IPS-20b (cell line): ENCODE measurements around the gene TRAF7.
"Not testable (repeated sequence)": the region's sequence is repeated elsewhere in the genome, so short reads cannot be mapped to it uniquely, and the experiment has no call there.

Experiments
- H3K27ac ChIP-seq: one replicate; pipeline ENCODE4 v1.5.1; 2013; ENCODE audit warnings: low read length
- H3K27me3 ChIP-seq: 2 replicates; pipeline ENCODE4 v1.6.1; 2013; ENCODE audit warnings: mild to moderate bottlenecking, low read length, inconsistent platforms; ENCODE audit not compliant: insufficient read depth
- H3K36me3 ChIP-seq: 2 replicates; pipeline ENCODE4 v1.6.1; 2013; ENCODE audit warnings: low read depth, mild to moderate bottlenecking, inconsistent platforms, low read length, moderate library complexity; ENCODE audit not compliant: insufficient read depth
- H3K4me1 ChIP-seq: 2 replicates; pipeline ENCODE4 v1.6.1; 2013; ENCODE audit warnings: mild to moderate bottlenecking, control low read depth, inconsistent platforms, low read length, moderate library complexity; ENCODE audit not compliant: insufficient read depth
- H3K4me3 ChIP-seq: 2 replicates; pipeline ENCODE4 v1.5.1; 2013; ENCODE audit warnings: mild to moderate bottlenecking, low read length, inconsistent platforms
- H3K9ac ChIP-seq: 2 replicates; pipeline ENCODE4 v1.6.1; 2013; ENCODE audit warnings: low read depth, mild to moderate bottlenecking, inconsistent platforms, low read length, moderate library complexity
- H3K9me3 ChIP-seq: 2 replicates; pipeline ENCODE4 v1.6.1; 2013; ENCODE audit warnings: mild to moderate bottlenecking, low read depth, low read length, inconsistent platforms; ENCODE audit not compliant: insufficient read depth

Gene TRAF7

DNA sequence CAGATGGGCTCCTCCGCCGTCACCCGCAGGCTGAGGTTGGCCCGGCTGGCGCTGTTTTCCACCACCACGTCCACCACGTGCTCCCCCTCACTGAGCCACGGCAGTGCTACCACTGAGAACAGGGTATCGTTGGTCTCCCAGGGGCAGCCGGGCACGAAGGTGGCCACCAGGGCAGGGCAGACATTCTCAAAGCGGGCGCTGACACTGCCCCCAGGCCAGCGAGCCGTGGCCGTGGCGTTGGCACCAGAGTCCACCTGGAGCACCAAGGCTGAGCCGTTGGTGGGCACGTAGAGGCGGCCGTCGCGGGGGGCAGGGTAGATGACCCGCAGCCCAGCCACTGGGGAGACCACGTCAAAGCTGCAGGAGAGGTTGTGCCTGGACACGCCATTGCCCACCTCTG, 41.4 kb upstream of the TRAF7 start:
- not testable (repeated sequence) for H3K9me3 ChIP-seq, H3K4me3 ChIP-seq, H3K27me3 ChIP-seq, H3K9ac ChIP-seq, H3K4me1 ChIP-seq, H3K36me3 ChIP-seq, H3K27ac ChIP-seq

GRCh38 chr16:2114885-2115590, 40.5 kb upstream of the TRAF7 start:
- not testable (repeated sequence) for H3K27ac ChIP-seq, H3K9ac ChIP-seq, H3K4me3 ChIP-seq, H3K4me1 ChIP-seq, H3K36me3 ChIP-seq, H3K27me3 ChIP-seq, H3K9me3 ChIP-seq

GRCh38 chr16:2115591-2115973, 40.0 kb upstream of the TRAF7 start:
- Histone ChIP-seq H3K4me1 (no peaks in the 10 kb centered on the region), H3K27ac (no peak overlapping the region), H3K4me3 (no peak overlapping the region), H3K36me3 (no peaks in the 10 kb centered on the region), H3K9ac (no peak overlapping the region), H3K27me3 (no peaks in the 10 kb centered on the region), H3K9me3 (no peaks in the 10 kb centered on the region)

DNA sequence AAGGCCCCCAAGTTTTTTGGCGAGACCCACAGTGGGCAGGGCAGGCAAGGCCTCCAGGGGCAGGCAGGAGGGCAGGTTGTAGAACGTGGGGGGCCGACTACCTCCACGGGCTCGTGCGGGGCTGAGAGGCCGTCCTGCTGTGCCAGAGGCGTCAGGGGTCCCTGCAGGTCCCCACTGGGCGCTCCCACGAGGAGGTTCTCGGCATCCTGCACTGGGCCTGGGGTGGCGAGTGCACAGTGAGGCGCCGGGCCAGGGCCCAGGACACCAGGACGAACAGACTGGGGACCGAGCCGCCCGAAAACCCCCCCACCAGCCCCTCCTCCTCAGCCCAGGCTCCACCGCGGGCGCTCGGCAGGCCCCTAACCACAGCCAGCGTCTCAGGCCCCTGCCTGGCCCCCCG, 39.2 kb upstream of the TRAF7 start:
- not testable (repeated sequence) for H3K36me3 ChIP-seq, H3K27me3 ChIP-seq, H3K9me3 ChIP-seq, H3K4me3 ChIP-seq, H3K27ac ChIP-seq, H3K9ac ChIP-seq, H3K4me1 ChIP-seq

DNA sequence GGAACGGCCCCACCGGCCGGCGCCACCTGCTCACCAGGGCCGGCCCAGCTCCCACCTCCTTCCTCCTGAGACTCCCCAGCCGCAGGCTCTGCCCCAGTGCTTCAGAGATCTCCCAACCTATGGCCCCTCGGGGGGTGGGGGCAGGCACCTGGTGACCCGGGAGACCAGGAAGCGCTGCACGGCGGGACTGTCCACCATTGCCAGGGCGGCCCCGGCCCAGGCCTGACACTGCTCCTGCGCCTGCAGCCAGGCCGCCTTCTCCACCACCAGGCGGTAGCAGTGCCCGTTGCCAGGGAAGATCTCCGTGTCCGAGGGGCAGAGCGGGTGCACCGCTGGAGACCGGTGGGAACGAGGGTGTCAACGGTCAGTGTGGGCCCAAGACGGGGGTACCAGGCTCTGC, 38.2 kb upstream of the TRAF7 start:
- H3K36me3 ChIP-seq, H3K27ac ChIP-seq, H3K4me1 ChIP-seq, H3K9ac ChIP-seq, H3K9me3 ChIP-seq, H3K27me3 ChIP-seq, H3K4me3 ChIP-seq: not testable (repeated sequence)

DNA sequence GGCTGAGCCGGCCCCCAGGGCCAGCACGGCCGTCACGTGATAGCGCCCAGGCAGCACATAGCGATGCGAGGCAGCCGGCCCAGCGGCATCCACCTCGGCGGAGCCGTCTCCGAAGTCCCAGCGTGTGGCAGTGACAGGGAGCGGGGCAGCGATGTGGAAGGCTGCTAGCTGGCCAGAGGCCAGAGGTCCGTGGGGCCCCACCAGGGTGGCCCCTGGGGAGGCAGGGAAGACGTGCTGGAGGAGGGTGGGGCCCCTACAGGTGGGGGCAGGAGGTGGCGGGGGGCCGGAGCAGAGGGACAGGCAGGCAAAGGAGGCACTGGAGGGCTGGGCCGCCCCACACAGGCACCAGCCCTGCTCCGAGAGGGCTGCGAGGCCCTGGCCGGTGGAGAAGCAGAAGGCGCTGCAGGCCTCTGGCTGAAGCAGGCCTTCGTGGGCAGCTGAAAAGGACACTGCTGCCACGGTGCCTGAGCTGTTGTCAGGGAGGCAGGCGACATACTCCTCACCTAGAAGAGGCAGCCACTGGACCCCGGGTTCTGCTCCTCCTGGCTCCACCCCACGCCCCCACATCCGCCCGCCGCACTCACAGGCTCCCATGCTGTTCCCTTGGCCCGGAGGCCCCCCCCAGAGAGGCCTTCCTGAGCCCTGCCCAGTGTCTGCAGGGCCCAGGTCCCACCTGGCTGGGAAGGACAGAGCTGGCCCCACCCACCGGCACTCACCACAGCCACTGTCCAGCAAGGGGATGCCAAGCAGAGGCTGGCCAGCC, 37.4 kb upstream of the TRAF7 start:
- H3K27me3 ChIP-seq, H3K36me3 ChIP-seq, H3K4me1 ChIP-seq, H3K4me3 ChIP-seq, H3K9ac ChIP-seq, H3K9me3 ChIP-seq, H3K27ac ChIP-seq: not testable (repeated sequence)

DNA sequence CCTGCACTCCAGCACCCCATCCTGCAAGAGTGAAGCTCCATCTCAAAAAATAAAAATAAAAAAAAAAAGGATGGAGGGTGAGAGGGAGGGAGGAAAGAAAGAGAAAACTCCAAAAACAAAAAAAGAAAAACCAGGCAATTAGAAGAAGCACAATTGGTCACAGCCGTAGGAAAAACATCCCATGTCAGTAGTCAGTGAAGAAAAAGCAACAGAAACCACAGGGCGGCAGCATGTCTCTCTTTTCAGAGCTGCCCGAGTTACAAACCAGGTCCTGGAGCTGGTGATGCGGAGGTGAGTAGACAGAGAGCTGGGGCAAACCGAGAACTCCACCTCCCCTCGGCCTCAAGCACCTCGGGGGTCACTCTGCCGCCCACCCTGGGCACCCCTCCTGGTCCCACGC, 34.3 kb upstream of the TRAF7 start:
- not testable (repeated sequence) for H3K27ac ChIP-seq, H3K9ac ChIP-seq, H3K4me1 ChIP-seq, H3K9me3 ChIP-seq, H3K4me3 ChIP-seq, H3K27me3 ChIP-seq, H3K36me3 ChIP-seq

GRCh38 chr16:2121853-2122252, 33.7 kb upstream of the TRAF7 start:
- Histone ChIP-seq H3K9ac (no peak overlapping the region), H3K27me3 (no peaks in the 10 kb centered on the region), H3K4me3 (no peak overlapping the region), H3K9me3 (no peaks in the 10 kb centered on the region), H3K4me1 (no peaks in the 10 kb centered on the region), H3K27ac (no peak overlapping the region), H3K36me3 (no peaks in the 10 kb centered on the region)

- no peak overlapping the region for H3K4me3 ChIP-seq
- no peak overlapping the region for H3K27ac ChIP-seq
- no peaks in the 10 kb centered on the region for H3K27me3 ChIP-seq
- no peaks in the 10 kb centered on the region for H3K9me3 ChIP-seq
- H3K4me1 ChIP-seq, result no peaks in the 10 kb centered on the region
- no peak overlapping the region for H3K9ac ChIP-seq
- H3K36me3 ChIP-seq, result no peaks in the 10 kb centered on the region
These were observed 33.2 kb upstream of the TRAF7 start for GRCh38 chr16:2122429-2122828.

DNA sequence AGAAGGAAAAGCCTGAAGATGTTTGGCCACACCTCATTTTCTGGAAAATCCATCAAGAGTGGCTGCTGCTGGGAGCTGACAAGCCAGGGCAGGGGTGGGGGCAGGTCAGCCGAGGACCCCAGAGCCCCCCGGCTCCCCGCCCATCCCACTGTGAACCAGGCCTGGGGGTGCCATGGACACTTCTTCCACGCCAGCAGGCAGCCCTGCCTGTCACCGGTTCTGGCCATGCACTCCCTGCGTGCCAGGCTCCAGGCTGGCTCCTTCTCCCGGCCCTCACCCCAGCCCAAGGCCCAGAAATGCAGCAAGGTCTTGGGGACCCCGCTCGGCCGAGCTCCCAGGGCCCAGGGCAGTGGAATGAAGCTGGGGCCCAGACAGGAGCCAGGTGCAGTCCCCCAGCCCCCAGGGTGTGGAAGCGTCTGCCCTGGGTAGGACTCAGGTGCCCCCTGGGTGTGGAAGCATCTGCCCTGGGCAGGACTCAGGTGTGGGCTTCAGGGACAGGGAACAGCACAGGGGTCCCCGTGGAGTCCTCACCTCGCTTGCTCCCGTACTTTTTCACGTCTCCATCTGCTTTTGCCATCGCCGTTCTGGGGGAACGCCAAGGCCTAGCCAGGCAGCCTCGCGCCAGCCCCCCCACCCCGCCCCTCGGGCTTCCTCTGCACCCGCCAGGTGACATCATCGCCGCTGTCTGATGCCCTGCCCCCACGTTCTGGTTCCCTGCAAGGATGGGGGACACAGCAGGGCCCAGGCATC, 32.5 kb upstream of the TRAF7 start:
- not testable (repeated sequence) for H3K9me3 ChIP-seq, H3K4me3 ChIP-seq, H3K27me3 ChIP-seq, H3K27ac ChIP-seq, H3K9ac ChIP-seq, H3K4me1 ChIP-seq, H3K36me3 ChIP-seq

- H3K4me3 ChIP-seq, H3K9me3 ChIP-seq, H3K27me3 ChIP-seq, H3K9ac ChIP-seq, H3K36me3 ChIP-seq, H3K4me1 ChIP-seq, H3K27ac ChIP-seq: not testable (repeated sequence)
These were observed 31.7 kb upstream of the TRAF7 start for GRCh38 chr16:2123706-2124376.

- not testable (repeated sequence) for H3K4me3 ChIP-seq
These were observed 31.2 kb upstream of the TRAF7 start for GRCh38 chr16:2124377-2124693.

More at GRCh38 chr16:2124377-2124693, 31.2 kb upstream of the TRAF7 start:
- not testable (repeated sequence) for H3K27ac ChIP-seq, H3K27me3 ChIP-seq, H3K4me1 ChIP-seq, H3K9me3 ChIP-seq, H3K36me3 ChIP-seq
- peak overlapping the region; percentile 36; the same call in 1 of the 2 replicates for H3K9ac ChIP-seq
